Heart right ventricle (tissue), 16 donors: ENCODE data around the gene LTBP1. TPM values are rescaled to one million over a fixed set of nuclear protein-coding genes. Genes with fewer than 3 reads are reported as not detected.

Experiments
- ATAC-seq, 8 donors: fragments of 200-7000 bp; cut with Tn5 transposase; one replicate each; pipeline ENCODE4 v1.9.1; 2020; ENCODE audit warnings: mild to moderate bottlenecking in 8 of 8, moderate library complexity in 8 of 8, moderate number of reproducible peaks in 1 of 8
- DNase-seq, 2 donors: peaks; one replicate each; pipeline ENCODE4 v3.0.0-alpha.2; 2020
- H3K27ac ChIP-seq, 10 donors: fragments of 200-600 bp; sonication (generic) in 2 of 10; one replicate each; pipeline versions ENCODE4 v1.5.0 to v1.8.0; 2020 to 2022; ENCODE audit warnings: mild to moderate bottlenecking in 3 of 10
- H3K27me3 ChIP-seq, 7 donors: fragments of 200-600 bp; one replicate each; pipeline ENCODE4 v1.8.0; 2021 to 2022; ENCODE audit warnings: mild to moderate bottlenecking in 2 of 7
- H3K36me3 ChIP-seq, 9 donors: fragments of 200-600 bp; sonication (generic) in 1 of 9; one replicate each; pipeline versions ENCODE4 v1.5.0 to v1.8.0; 2020 to 2022; ENCODE audit warnings: mild to moderate bottlenecking in 2 of 9
- H3K4me1 ChIP-seq, 9 donors: fragments of 200-600 bp; sonication (generic) in 1 of 9; one replicate each; pipeline versions ENCODE4 v1.5.0 to v1.8.0; 2020 to 2022; ENCODE audit warnings: mild to moderate bottlenecking in 4 of 9
- H3K4me3 ChIP-seq, 10 donors: fragments of 200-600 bp; sonication (generic) in 2 of 10; one replicate each; pipeline versions ENCODE4 v1.5.0 to v1.8.0; 2020 to 2022; ENCODE audit warnings: mild to moderate bottlenecking in 7 of 10, moderate library complexity in 2 of 10
- H3K9me3 ChIP-seq, 11 donors: fragments of 200-600 bp in 10 of 11; sonication (generic) in 2 of 11; one replicate each; pipeline versions ENCODE4 v1.5.0 to v1.8.0; 2013 to 2022; ENCODE audit warnings: mild to moderate bottlenecking in 2 of 11, control low read depth in 1 of 11, moderate library complexity in 1 of 11
- CTCF ChIP-seq, 9 donors: fragments of 200-600 bp; sonication (generic) in 2 of 9; IDR thresholded peaks; one replicate each; pipeline versions ENCODE4 v1.5.0 to v1.8.0; 2021 to 2022; ENCODE audit warnings: antibody characterized with exemption in 9 of 9, mild to moderate bottlenecking in 5 of 9, moderate library complexity in 1 of 9
- WGBS, 2 donors: extraction: QIAGEN DNeasy Blood & Tissue Kit; methylation state at CpG; one replicate each; pipeline ENCODE4 v1.1.7; 2013; ENCODE audit warnings: inconsistent platforms in 1 of 2; 5-methylcytosine and 5-hydroxymethylcytosine counted together
- intact Hi-C, 10 donors: fragments of 100-400 bp; cut with DNase I; formaldehyde crosslinking; loops; one replicate each; pipeline versions ENCODE4 v1.11.1 to v1.14.2; 2022
- polyA plus RNA-seq, 2 donors: library from polyadenylated mRNA; stranded (reverse); fragments of 200-250 nt; gene quantifications; one replicate each; pipeline ENCODE4 v1.2.3, GENCODE V29; 2013
- total RNA-seq, 10 donors: library from RNA; stranded (reverse); fragmentation: NEBNext Ultra II Directional in 3 of 10; extraction: Animal tissue kit (Norgen Biotek cat#: 25700) in 3 of 10; gene quantifications; one replicate each; pipeline versions ENCODE4 v1.2.1 to v1.2.4, GENCODE V29; 2021 to 2023
- donor health status: Arrhythmogenic right ventricular cardiomyopathy.
- donor health status: ischemic (EF 13 %, LVEDD 7.1; RV severe dilation, severe dysfunction).
- donor health status: healthy with polysubstance abuse.
- donor health status: DM: no; HTN: yes; CAD: no.
- donor health status: DM: no; HTN: no; CAD: no.
- donor health status: ischemic (EF 25% LVEDD 6.9; RV normal size, moderate dysfunction).
- donor health status: ischemic (EF 25% LVEDD 5.7; RV mildly dilated, moderate dysfunction).
- donor health status: healthy.
- donor health status: DM: yes; HTN: yes; CAD: no.
- donor health status: Ischemic cardiomyopathy.
- donor health status: ischemic (EF 35%, LVEDD 5.7; RV mildly dilated, moderate dysfunction).
- donor health status: nonischemic (EF 11% LVEDD 7.7; RV severe dilation, severe dysfunction).
- donor health status: DM: yes; HTN: yes; CAD: no.
- donor health status: PGD.
- donor health status: ischemic (EF 29% LVEDD 5.4; RV normal size, mild dysfunction).
- donor health status: nonischemic (EF 23%, LVEDD 6.1; RV moderate dilation, normal function).

Gene LTBP1
- total and polyA plus RNA-seq, 12 donors = 22.4 to 164 (median 84.3) TPM

- ATAC-seq = peak in 1 of 8 donors; percentile 38
- no peak overlapping the region for H3K27ac ChIP-seq
- no peak for TF ChIP-seq CTCF (IDR thresholded peaks at IDR 0.05)
Observed at GRCh38 chr2:33241581-33241980, 294.8 kb downstream of the LTBP1 start.

GRCh38 chr2:33242845-33243244 is 296.1 kb downstream of the LTBP1 start:
- ATAC-seq (no peak), DNase-seq (no peak)
- Histone ChIP-seq H3K4me3 (no peak overlapping the region), H3K36me3 (peaks cover 0 to 10% (median 0%) of the 10 kb centered on the region in 9 donors), H3K4me1 (peaks cover 0 to 30% (median 7%) of the 10 kb centered on the region in 9 donors), H3K9me3 (no peaks in the 10 kb centered on the region), H3K27me3 (no peaks in the 10 kb centered on the region), H3K27ac (no peak overlapping the region)
- TF ChIP-seq CTCF (IDR thresholded peaks at IDR 0.05) = no peak
- intact Hi-C loops = no loop called here
- 87 to 89% methylated on average over 1 of the region's 1 CpG for WGBS, 2 donors

More at GRCh38 chr2:33241581-33241980, 294.8 kb downstream of the LTBP1 start:
- Histone ChIP-seq H3K4me3 (no peak overlapping the region), H3K36me3 (peaks cover 0 to 10% (median 0%) of the 10 kb centered on the region in 9 donors), H3K27me3 (no peaks in the 10 kb centered on the region), H3K9me3 (no peaks in the 10 kb centered on the region), H3K4me1 (peaks cover 0 to 27% (median 7%) of the 10 kb centered on the region in 9 donors)
- WGBS, 2 donors = 93 to 95% methylated on average over 3 of the region's 3 CpGs
- DNase-seq = no peak
- intact Hi-C loops = no loop called here

DNA sequence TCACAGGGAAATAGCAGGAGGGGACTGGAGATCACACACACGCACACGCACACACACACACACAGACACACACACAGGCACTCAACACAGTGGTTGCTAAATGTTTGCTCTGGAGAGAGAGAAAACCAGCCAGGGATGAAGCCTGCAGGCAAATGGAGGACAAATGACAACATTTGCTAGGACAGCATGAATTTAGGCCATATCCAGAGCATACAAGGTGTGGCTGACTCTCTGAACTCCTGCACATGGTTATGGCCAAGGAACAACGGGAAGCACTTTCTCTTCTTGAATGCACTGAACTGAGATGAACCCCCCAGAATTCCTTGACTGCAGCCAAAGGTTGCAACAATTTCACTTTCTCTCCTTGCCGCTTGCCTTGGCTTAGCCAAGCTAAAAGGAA is 299.7 kb downstream of the LTBP1 start:
- WGBS, 2 donors = 79 to 86% methylated on average over 4 of the region's 4 CpGs
- H3K27ac ChIP-seq = peak overlapping the region in 1 of 10 donors; percentile 3
- H3K4me3 ChIP-seq = no peak overlapping the region
- H3K27me3 ChIP-seq = no peaks in the 10 kb centered on the region
- DNase-seq (no peak), ATAC-seq (peak in 4 of 8 donors; percentile 37 to 65 (median 46))
- H3K36me3 ChIP-seq = peaks cover 0 to 23% (median 0%) of the 10 kb centered on the region in 9 donors
- intact Hi-C loops = no loop called here
- TF ChIP-seq CTCF (IDR thresholded peaks at IDR 0.05) = no peak
- no peaks in the 10 kb centered on the region for H3K9me3 ChIP-seq
- H3K4me1 ChIP-seq = peaks cover 0 to 27% (median 7%) of the 10 kb centered on the region in 9 donors

GRCh38 chr2:33247365-33247764 is 300.6 kb downstream of the LTBP1 start:
- no peak for ATAC-seq
- DNase-seq = no peak
- Histone ChIP-seq H3K36me3 (peaks cover 0 to 27% (median 0%) of the 10 kb centered on the region in 9 donors), H3K4me1 (peaks cover 0 to 19% (median 5%) of the 10 kb centered on the region in 9 donors), H3K27me3 (no peaks in the 10 kb centered on the region), H3K4me3 (no peak overlapping the region), H3K27ac (no peak overlapping the region), H3K9me3 (no peaks in the 10 kb centered on the region)
- intact Hi-C loops = no loop called here
- WGBS, 2 donors = 86 to 92% methylated on average over 1 of the region's 1 CpG
- no peak for TF ChIP-seq CTCF (IDR thresholded peaks at IDR 0.05)
